ENCODE measurements around the gene IQCN.

DNA sequence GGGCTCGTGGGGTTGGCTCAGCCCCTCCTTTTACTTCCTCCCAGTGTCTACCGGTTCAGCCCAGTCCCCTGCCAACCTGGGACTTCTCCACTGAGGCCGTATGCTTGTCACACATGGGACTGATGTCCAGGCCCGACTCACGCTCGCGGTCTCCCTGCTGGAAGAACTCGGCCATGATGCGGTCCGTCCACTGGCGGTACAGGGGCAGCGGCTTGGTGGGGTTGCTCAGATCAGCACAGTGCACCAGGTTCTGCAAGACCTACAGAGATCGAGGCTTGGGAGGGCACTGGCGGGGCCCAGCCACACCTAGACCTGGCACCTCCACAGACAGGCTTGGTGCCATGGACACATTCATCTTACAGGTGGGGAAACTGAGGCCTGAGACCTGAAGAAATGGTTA lies 62.6 kb downstream of the IQCN start:
- TF ChIP-seq CTCF (IDR thresholded peaks at IDR 0.05 in 4 of 5, conservative IDR thresholded peaks at IDR 0.05 in 1 of 5) (no peak), POLR2A (IDR thresholded peaks at IDR 0.05) (no peak)

Data from gastrocnemius medialis (tissue), 4 donors.